Caco-2 (cell line): Measurements from ENCODE around the gene DMRT1. TPM values are rescaled to one million over a fixed set of nuclear protein-coding genes. Genes with fewer than 3 reads are reported as not detected.
A peak's percentile ranks its signal among the peaks of the same experiment; 100 is the strongest.

Source experiments
- BruUV-seq: library from RNA; stranded (reverse); fragments of 400-500 nt; replicated peaks from 2 replicates; lab custom pipeline; 2021; lab: Mats Ljungman, UMichigan
- CTCF ChIA-PET: fragments of 300-600 bp; sonication (Branson Sonifier 250); formaldehyde crosslinking; loops from one replicate; lab custom pipeline; 2022; ENCODE audit warnings: antibody characterized with exemption; lab: Charles Lee
- POLR2A ChIA-PET: fragments of 300-600 bp; sonication (Branson Sonifier 250); formaldehyde crosslinking; loops from one replicate; lab custom pipeline; 2022; ENCODE audit warnings: antibody characterized with exemption; lab: Charles Lee
- DNase-seq, 2 experiments: peaks; one replicate each; pipeline versions ENCODE4 v3.0.0 to v3.0.0-alpha.2; 2020 to 2022
- H3K27me3 ChIP-seq: replicated peaks from 2 replicates; pipeline ENCODE4 v1.6.0; 2011; ENCODE audit warnings: low read length; ENCODE audit not compliant: control insufficient read depth, insufficient read depth
- H3K36me3 ChIP-seq: 2 replicates; pipeline ENCODE4 v1.5.1; 2011; ENCODE audit warnings: low read length; ENCODE audit not compliant: control insufficient read depth, insufficient read depth
- H3K4me1 ChIP-seq: fragments of 250-450 bp; sonication (Bioruptor Pico); 2 replicates; pipeline ENCODE4 v1.5.1; 2020; ENCODE audit warnings: mild to moderate bottlenecking
- H3K4me3 ChIP-seq: 2 replicates; pipeline ENCODE4 v1.5.1; 2011; ENCODE audit warnings: low read depth, mild to moderate bottlenecking, control low read depth, low read length
- H3K9me3 ChIP-seq: fragments of 250-450 bp; sonication (Bioruptor Pico); 2 replicates; pipeline ENCODE4 v1.5.1; 2020; ENCODE audit warnings: mild to moderate bottlenecking, moderate library complexity
- H3K27ac Mint-ChIP-seq: one replicate; pipeline ENCODE4 v1.8.0; 2022; ENCODE audit warnings: mixed read lengths; ENCODE audit not compliant: unreplicated experiment
- H3K27me3 Mint-ChIP-seq: one replicate; pipeline ENCODE4 v1.8.0; 2022; ENCODE audit warnings: mixed read lengths; ENCODE audit not compliant: insufficient read depth, unreplicated experiment
- H3K36me3 Mint-ChIP-seq: one replicate; pipeline ENCODE4 v1.8.0; 2022; ENCODE audit warnings: mild to moderate bottlenecking, mixed read lengths; ENCODE audit not compliant: insufficient read depth, unreplicated experiment
- H3K4me1 Mint-ChIP-seq: one replicate; pipeline ENCODE4 v1.8.0; 2022; ENCODE audit warnings: low read depth, mixed read lengths; ENCODE audit not compliant: unreplicated experiment
- H3K4me3 Mint-ChIP-seq: one replicate; pipeline ENCODE4 v1.8.0; 2022; ENCODE audit warnings: mild to moderate bottlenecking, moderate library complexity, mixed read lengths; ENCODE audit not compliant: unreplicated experiment
- H3K9me3 Mint-ChIP-seq: one replicate; pipeline ENCODE4 v1.8.0; 2022; ENCODE audit warnings: mixed read lengths; ENCODE audit not compliant: unreplicated experiment
- intact Hi-C: fragments of 100-400 bp; cut with micrococcal nuclease; formaldehyde crosslinking; loops from one replicate; pipeline ENCODE4 v1.10.0; 2022; ENCODE audit not compliant: unreplicated experiment
- total RNA-seq: library from RNA; stranded (reverse); gene quantifications from 2 replicates; pipeline ENCODE4 v1.2.3, GENCODE V29; 2022
- TF ChIP-seq, protein P1 (sequence below), 2 experiments: fragments of 200-600 bp in 1 of 2; IDR thresholded peaks; 1 replicate in 1 of 2; 2 replicates in 1 of 2; pipeline versions ENCODE4 v1.5.1 to v1.8.0; 2011 to 2022; ENCODE audit warnings: antibody characterized with exemption in 1 of 2, control low read depth in 1 of 2, inconsistent platforms in 1 of 2, low read depth in 1 of 2, low read length in 1 of 2, mild to moderate bottlenecking in 1 of 2, moderate library complexity in 1 of 2; ENCODE audit not compliant: insufficient read depth in 1 of 2, severe bottlenecking in 1 of 2, unreplicated experiment in 1 of 2

The DMRT1 gene
- total RNA-seq, 1 experiment from 2014 or later, result not detected

DNA sequence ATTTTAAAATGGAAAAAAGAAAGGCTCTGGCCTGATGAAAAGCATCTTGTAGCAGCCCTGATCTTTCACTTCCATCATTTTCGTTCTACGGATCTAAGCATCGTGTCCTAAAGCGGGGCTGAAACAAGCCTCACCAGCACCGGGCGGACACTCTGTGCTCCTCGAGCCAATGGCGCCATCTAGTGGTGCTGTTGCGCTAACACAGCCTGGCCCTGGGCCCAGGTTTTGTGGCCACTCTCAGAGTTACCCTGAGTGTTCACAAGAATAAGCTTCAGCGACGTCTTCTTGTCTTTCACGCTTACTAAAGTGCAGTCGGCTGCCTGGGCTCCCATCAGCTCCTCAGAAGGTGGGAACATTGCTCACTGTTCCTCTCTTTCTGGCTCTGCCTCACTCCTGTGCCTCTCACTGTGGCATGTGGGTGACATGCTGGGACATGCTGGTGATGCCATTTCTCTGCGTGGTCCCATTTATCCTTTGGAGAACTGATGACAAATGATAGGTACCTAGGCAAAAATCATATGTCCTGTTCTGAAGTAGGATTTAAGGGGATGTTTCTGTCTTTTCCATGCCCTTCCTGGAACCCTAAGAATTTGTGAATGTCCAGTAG lies 167.7 kb downstream of the DMRT1 start:
- BruUV-seq, result no TSS peak
- H3K9me3 Mint-ChIP-seq, result no peaks in the 10 kb centered on the region
- H3K4me3 Mint-ChIP-seq, result no peak overlapping the region
- Histone ChIP-seq H3K27me3 (no peaks in the 10 kb centered on the region), H3K4me1 (no peaks in the 10 kb centered on the region), H3K9me3 (no peaks in the 10 kb centered on the region), H3K36me3 (no peaks in the 10 kb centered on the region), H3K4me3 (no peak overlapping the region)
- intact Hi-C loops, result loop anchor here (1.0 to 10.0 kb wide), 5 partner anchors 97 to 664 kb away; no protein-coding TSS in a partner anchor
- DNase-seq, result peak; percentile 56 to 81
- H3K27me3 Mint-ChIP-seq, result peaks cover 3% of the 10 kb centered on the region
- no peaks in the 10 kb centered on the region for H3K36me3 Mint-ChIP-seq
- TF ChIP-seq, protein P1, sequence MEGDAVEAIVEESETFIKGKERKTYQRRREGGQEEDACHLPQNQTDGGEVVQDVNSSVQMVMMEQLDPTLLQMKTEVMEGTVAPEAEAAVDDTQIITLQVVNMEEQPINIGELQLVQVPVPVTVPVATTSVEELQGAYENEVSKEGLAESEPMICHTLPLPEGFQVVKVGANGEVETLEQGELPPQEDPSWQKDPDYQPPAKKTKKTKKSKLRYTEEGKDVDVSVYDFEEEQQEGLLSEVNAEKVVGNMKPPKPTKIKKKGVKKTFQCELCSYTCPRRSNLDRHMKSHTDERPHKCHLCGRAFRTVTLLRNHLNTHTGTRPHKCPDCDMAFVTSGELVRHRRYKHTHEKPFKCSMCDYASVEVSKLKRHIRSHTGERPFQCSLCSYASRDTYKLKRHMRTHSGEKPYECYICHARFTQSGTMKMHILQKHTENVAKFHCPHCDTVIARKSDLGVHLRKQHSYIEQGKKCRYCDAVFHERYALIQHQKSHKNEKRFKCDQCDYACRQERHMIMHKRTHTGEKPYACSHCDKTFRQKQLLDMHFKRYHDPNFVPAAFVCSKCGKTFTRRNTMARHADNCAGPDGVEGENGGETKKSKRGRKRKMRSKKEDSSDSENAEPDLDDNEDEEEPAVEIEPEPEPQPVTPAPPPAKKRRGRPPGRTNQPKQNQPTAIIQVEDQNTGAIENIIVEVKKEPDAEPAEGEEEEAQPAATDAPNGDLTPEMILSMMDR (IDR thresholded peaks at IDR 0.05; ENCODE audit: insufficient read depth in 1 of 2, low read depth in 1 of 2, low read length in 1 of 2, severe bottlenecking in 1 of 2, unreplicated experiment in 1 of 2), result peak; percentile 89 to 92
- no peak overlapping the region for H3K27ac Mint-ChIP-seq
- ChIA-PET POLR2A (no interaction called here), CTCF (interaction anchor here (0.6 to 2.1 kb wide), 12 partner anchors 11 to 177 kb away, joined by 3 to 13 read pairs (median 4); no protein-coding TSS in a partner anchor)
- no peaks in the 10 kb centered on the region for H3K4me1 Mint-ChIP-seq

DNA sequence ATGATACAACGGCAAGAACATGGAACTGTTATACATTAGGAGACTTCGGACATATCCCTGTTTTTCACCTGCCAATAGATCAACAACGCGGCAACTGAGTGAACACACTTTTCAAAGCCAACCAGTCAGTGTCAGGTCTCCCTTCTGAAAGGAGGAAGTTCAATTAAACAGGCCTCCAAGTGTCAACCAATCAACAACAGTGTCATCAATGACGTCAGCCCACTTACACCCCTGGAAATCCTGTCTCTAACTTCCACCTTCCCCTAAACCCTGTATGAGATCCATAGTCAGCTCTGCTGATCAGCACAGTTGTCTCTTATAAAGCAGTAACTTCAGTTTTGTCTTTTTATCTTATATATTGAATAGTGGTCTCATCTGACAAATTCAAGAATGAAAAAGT lies 171.5 kb downstream of the DMRT1 start:
- peaks cover 3% of the 10 kb centered on the region for H3K27me3 Mint-ChIP-seq
- intact Hi-C loops, result no loop called here
- POLR2A ChIA-PET, result no interaction called here
- DNase-seq, result no peak
- H3K4me3 Mint-ChIP-seq, result no peak overlapping the region
- TF ChIP-seq, protein P1 (IDR thresholded peaks at IDR 0.05; ENCODE audit: insufficient read depth in 1 of 2, low read depth in 1 of 2, low read length in 1 of 2, severe bottlenecking in 1 of 2, unreplicated experiment in 1 of 2), result no peak
- no peaks in the 10 kb centered on the region for H3K36me3 Mint-ChIP-seq
- H3K4me3 ChIP-seq, result no peak overlapping the region
- CTCF ChIA-PET, result interaction anchor here (0.5 kb wide), 1 partner anchor 20 kb away, joined by 6 read pairs; no protein-coding TSS in a partner anchor
- H3K4me1 Mint-ChIP-seq, result no peaks in the 10 kb centered on the region
- no peak overlapping the region for H3K27ac Mint-ChIP-seq
- no peaks in the 10 kb centered on the region for H3K4me1 ChIP-seq
- no TSS peak for BruUV-seq
- H3K9me3 Mint-ChIP-seq, result no peaks in the 10 kb centered on the region
- no peaks in the 10 kb centered on the region for H3K36me3 ChIP-seq
- H3K9me3 ChIP-seq, result no peaks in the 10 kb centered on the region
- no peaks in the 10 kb centered on the region for H3K27me3 ChIP-seq

DNA sequence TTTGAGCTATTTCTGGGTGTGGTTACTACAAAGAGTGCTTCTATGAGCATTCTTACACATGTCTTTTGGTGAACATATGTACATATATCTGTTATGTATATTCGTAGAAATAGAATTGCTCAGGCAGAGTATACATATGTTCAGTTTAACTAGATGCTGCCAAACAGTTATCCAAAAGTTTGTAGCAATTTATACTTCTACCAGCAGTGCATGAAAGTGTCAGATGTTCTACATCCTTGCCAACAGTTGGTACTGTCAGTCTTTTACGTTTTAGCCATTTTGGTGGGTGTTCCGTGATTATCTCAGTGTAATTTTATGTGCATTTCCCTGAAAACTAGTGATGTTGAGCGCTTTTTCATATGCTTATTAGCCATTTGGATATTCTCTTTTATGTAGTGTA lies 172.7 kb downstream of the DMRT1 start:
- Mint-ChIP-seq H3K4me1 (no peaks in the 10 kb centered on the region), H3K9me3 (no peaks in the 10 kb centered on the region), H3K27ac (no peak overlapping the region), H3K27me3 (peaks cover 8% of the 10 kb centered on the region), H3K36me3 (no peaks in the 10 kb centered on the region), H3K4me3 (no peak overlapping the region)
- no peak for DNase-seq
- H3K36me3 ChIP-seq, result no peaks in the 10 kb centered on the region
- H3K4me1 ChIP-seq, result no peaks in the 10 kb centered on the region
- no peak overlapping the region for H3K4me3 ChIP-seq
- TF ChIP-seq, protein P1 (IDR thresholded peaks at IDR 0.05; ENCODE audit: insufficient read depth in 1 of 2, low read depth in 1 of 2, low read length in 1 of 2, severe bottlenecking in 1 of 2, unreplicated experiment in 1 of 2), result no peak
- ChIA-PET CTCF (no interaction called here), POLR2A (no interaction called here)
- H3K9me3 ChIP-seq, result no peaks in the 10 kb centered on the region
- H3K27me3 ChIP-seq, result no peaks in the 10 kb centered on the region
- intact Hi-C loops, result no loop called here
- no TSS peak for BruUV-seq
